Keratinocyte (primary cell): ENCODE results near the gene ARID3B.

Source experiments
- EZH2 ChIP-seq: IDR thresholded peaks from one replicate; pipeline ENCODE4 v1.6.1; 2012; ENCODE audit warnings: inconsistent platforms, mild to moderate bottlenecking, low read length, moderate library complexity
- TF ChIP-seq, protein P1 (sequence below), 3 experiments: IDR thresholded peaks in 1 of 3; conservative IDR thresholded peaks in 1 of 3; optimal IDR thresholded peaks in 1 of 3; 2 replicates in 2 of 3; 3 replicates in 1 of 3; pipeline versions ENCODE3 to v1.5.1; 2011; ENCODE audit warnings: low read length in 3 of 3, mild to moderate bottlenecking in 3 of 3, moderate library complexity in 2 of 3, control low read depth in 1 of 3, inconsistent platforms in 1 of 3; ENCODE audit not compliant: insufficient read depth in 2 of 3; ENCODE audit errors: extremely low read depth in 1 of 3

DNA sequence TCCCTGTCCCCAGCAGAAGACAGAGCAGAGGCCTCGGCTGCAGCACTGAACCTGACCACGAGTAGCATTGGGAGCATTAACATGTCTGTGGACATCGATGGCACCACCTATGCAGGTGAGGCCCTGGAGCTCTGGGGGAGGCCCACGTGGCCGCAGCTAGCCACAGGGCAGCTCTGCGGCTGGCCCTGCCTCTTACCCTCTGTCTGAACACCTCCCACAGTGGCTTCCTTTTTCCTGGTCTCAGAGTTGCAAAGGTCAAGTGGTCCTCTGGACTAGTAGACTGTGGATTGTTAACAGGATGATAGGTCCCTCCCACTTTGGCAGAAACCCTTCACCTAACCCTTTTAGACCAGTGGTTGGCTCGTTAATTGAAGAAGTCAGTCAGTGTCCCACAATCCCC is 52.1 kb downstream of the ARID3B start:
- TF ChIP-seq, protein P1, sequence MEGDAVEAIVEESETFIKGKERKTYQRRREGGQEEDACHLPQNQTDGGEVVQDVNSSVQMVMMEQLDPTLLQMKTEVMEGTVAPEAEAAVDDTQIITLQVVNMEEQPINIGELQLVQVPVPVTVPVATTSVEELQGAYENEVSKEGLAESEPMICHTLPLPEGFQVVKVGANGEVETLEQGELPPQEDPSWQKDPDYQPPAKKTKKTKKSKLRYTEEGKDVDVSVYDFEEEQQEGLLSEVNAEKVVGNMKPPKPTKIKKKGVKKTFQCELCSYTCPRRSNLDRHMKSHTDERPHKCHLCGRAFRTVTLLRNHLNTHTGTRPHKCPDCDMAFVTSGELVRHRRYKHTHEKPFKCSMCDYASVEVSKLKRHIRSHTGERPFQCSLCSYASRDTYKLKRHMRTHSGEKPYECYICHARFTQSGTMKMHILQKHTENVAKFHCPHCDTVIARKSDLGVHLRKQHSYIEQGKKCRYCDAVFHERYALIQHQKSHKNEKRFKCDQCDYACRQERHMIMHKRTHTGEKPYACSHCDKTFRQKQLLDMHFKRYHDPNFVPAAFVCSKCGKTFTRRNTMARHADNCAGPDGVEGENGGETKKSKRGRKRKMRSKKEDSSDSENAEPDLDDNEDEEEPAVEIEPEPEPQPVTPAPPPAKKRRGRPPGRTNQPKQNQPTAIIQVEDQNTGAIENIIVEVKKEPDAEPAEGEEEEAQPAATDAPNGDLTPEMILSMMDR (optimal IDR thresholded peaks at IDR 0.05 in 1 of 3, IDR thresholded peaks at IDR 0.05 in 1 of 3, conservative IDR thresholded peaks at IDR 0.05 in 1 of 3; ENCODE audit: extremely low read depth in 1 of 3, insufficient read depth in 2 of 3, low read length in 3 of 3) = no peak
- TF ChIP-seq EZH2 = no peak
